ENCODE results near the gene CAP2. TPM values are rescaled to one million over a fixed set of nuclear protein-coding genes. Genes with fewer than 3 reads are reported as not detected.

Gene CAP2
- total RNA-seq, 1 experiment from 2014 or later: 34.0 TPM

GRCh38 chr6:17602888-17603287 is 209.5 kb downstream of the CAP2 start:
- H3K9me3 ChIP-seq (replicated peaks): no peaks in the 10 kb centered on the region
- no peaks in the 10 kb centered on the region for H3K27me3 ChIP-seq (replicated peaks)
- peaks cover 10% of the 10 kb centered on the region for H3K4me1 ChIP-seq (replicated peaks)
- H3K36me3 ChIP-seq: peaks cover 4% of the 10 kb centered on the region; the same call in 1 of the 2 replicates
- H3K4me3 ChIP-seq: no peak overlapping the region
- no peak overlapping the region for H3K27ac ChIP-seq
- DNase-seq (ENCODE audit: low read depth in 1 of 2, low spot score in 2 of 2): no peak

- Histone ChIP-seq H3K36me3 (peaks cover 8% of the 10 kb centered on the region), H3K4me1 (replicated peaks) (no peaks in the 10 kb centered on the region), H3K4me3 (no peak overlapping the region), H3K9me3 (replicated peaks) (no peaks in the 10 kb centered on the region), H3K27me3 (replicated peaks) (no peaks in the 10 kb centered on the region), H3K27ac (no peak overlapping the region)
- no peak for DNase-seq (ENCODE audit: low read depth in 1 of 2, low spot score in 2 of 2)
Observed at GRCh38 chr6:17606606-17607005, 213.2 kb downstream of the CAP2 start.

Other genes starting within 250 kb of the CAP2 start
- gene RBM24, start 112.2 kb upstream of the CAP2 start, total RNA-seq (2014; rRNA removed; shearing (Covaris generic)): 30.3 and 43.7 TPM in 2 replicates
- gene FAM8A1, start 206.7 kb downstream of the CAP2 start, total RNA-seq (2014; rRNA removed; shearing (Covaris generic)): 10.9 and 11.0 TPM in 2 replicates